GM10248 (cell line): ENCODE data around the gene RET.

Experiments
- CTCF ChIA-PET: fragments of 300-600 bp; sonication (Branson Sonifier 250); formaldehyde crosslinking; extraction: SDS; loops from one replicate; lab custom pipeline; 2021; ENCODE audit warnings: antibody characterized with exemption; lab: Yijun Ruan, JAX
- POLR2A ChIA-PET: fragments of 350-650 bp; sonication (Branson Sonifier 250); formaldehyde crosslinking; extraction: SDS; loops from one replicate; lab custom pipeline; 2020; ENCODE audit warnings: antibody characterized with exemption; lab: Yijun Ruan, JAX
- DNase-seq: peaks from one replicate; pipeline ENCODE4 v3.0.0; 2012; ENCODE audit errors: extremely low spot score
- TF ChIP-seq, protein P1 (sequence below): IDR thresholded peaks from 2 replicates; pipeline ENCODE4 v1.5.1; 2012; ENCODE audit warnings: mild to moderate bottlenecking, low read depth; ENCODE audit errors: extremely low read depth, missing control alignments, control extremely low read depth

The RET gene

DNA sequence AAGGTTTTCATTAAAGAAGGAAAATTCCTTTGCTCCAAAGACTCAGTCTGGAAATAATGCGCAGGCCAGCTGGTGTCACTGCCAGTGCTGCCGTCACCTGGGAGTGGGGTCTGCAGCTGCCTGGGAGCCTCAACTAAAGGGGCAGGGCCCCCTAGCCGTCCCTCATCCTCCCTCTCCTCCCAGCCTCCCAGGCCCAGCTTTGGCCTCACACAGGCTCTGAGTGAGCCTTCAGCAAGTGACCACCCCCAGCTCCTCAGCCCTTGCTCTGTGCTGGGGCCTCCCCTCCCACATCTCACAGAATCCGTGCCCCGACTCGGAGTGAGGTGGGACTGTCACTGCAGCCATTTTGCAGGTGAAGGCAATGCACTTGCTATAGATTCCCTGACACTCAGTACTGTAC lies 11.1 kb upstream of the RET start:
- TF ChIP-seq, protein P1, sequence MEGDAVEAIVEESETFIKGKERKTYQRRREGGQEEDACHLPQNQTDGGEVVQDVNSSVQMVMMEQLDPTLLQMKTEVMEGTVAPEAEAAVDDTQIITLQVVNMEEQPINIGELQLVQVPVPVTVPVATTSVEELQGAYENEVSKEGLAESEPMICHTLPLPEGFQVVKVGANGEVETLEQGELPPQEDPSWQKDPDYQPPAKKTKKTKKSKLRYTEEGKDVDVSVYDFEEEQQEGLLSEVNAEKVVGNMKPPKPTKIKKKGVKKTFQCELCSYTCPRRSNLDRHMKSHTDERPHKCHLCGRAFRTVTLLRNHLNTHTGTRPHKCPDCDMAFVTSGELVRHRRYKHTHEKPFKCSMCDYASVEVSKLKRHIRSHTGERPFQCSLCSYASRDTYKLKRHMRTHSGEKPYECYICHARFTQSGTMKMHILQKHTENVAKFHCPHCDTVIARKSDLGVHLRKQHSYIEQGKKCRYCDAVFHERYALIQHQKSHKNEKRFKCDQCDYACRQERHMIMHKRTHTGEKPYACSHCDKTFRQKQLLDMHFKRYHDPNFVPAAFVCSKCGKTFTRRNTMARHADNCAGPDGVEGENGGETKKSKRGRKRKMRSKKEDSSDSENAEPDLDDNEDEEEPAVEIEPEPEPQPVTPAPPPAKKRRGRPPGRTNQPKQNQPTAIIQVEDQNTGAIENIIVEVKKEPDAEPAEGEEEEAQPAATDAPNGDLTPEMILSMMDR, result no peak
- DNase-seq, result no peak
- POLR2A ChIA-PET, result no interaction called here
- CTCF ChIA-PET, result interaction anchor here (1.4 kb wide), 1 partner anchor 28 kb away, joined by 3 read pairs; no protein-coding TSS in a partner anchor

DNA sequence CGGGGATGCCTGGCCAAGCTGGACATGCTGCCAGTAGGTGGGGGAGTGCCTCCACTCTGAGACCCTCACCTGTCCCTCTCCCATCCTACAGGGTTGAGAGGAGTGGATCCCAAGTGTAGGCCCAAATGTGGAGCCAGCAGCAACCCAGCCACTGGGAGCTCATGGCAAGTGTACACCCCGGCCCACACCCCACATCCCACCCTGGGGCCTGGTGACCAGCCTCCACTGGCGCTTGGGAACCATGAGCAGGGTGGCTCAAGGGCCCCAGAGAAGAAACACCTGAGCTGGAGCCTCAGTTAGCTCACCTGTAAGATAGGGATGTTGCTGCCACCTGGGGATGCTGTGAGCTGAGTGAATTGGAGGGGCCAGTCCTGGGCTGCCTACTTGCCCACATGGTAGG lies 10.4 kb upstream of the RET start:
- POLR2A ChIA-PET, result no interaction called here
- TF ChIP-seq, protein P1, result no peak
- CTCF ChIA-PET, result interaction anchor here (1.2 to 2.6 kb wide), 4 partner anchors 13 to 282 kb away, joined by 3 to 6 read pairs (median 4); no protein-coding TSS in a partner anchor
- no peak for DNase-seq

DNA sequence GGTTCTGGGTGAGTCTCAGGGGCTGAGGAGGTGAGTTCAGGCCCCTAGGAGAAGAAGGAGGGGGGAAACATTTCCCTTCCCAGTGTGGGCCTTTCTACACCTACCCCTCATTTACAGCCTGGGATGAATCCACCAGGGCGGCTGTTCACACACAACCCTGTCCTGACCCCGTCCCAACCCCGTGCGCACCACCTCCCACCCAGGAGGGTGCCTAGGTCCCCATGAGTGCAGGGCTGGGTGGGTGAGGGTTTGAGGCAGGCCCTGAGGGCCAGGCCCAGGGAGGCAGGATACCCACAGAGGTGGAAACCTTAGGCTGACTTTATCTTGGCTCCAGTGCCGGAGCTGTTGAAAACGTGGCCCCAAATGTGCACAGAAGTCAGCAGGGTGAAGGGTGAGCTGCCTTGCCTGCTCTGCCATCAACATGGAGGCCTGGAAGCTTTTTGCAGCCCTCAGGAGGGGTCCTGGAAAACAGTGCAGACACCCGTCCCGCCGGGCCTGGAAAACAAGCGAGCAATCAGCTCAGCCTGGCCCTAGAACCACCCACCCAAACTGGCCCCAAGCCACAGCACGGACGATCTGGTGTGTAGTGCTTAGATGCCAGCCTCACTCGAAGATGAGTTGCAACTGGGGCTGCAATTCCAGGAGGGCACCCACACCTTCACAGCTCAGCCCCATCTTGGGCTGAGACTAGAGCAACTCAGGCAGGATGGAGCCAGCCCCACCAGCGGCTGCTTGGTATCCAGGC lies 9.3 kb upstream of the RET start:
- POLR2A ChIA-PET, result no interaction called here
- no peak for DNase-seq
- TF ChIP-seq, protein P1, result no peak
- CTCF ChIA-PET, result interaction anchor here (0.8 to 2.6 kb wide), 5 partner anchors 12 to 281 kb away, joined by 3 to 6 read pairs (median 4); no protein-coding TSS in a partner anchor

DNA sequence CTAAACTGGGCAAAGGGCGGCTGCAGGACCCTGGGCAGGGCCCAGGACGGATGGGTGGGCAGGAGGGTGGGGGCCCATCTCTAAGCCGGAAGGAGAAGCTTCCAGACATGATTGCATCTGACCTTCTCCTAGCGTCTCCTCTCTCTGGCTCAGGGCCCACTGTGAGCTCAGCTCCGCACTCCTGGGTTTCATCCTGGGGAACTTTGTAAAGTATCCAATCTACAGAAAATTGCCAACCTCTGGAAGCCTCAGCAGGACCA lies 8.8 kb upstream of the RET start:
- ChIA-PET CTCF (interaction anchor here (0.8 to 2.6 kb wide), 2 partner anchors 11 to 38 kb away, joined by 3 to 6 read pairs; no protein-coding TSS in a partner anchor), POLR2A (no interaction called here)
- DNase-seq, result no peak
- TF ChIP-seq, protein P1, result no peak

DNA sequence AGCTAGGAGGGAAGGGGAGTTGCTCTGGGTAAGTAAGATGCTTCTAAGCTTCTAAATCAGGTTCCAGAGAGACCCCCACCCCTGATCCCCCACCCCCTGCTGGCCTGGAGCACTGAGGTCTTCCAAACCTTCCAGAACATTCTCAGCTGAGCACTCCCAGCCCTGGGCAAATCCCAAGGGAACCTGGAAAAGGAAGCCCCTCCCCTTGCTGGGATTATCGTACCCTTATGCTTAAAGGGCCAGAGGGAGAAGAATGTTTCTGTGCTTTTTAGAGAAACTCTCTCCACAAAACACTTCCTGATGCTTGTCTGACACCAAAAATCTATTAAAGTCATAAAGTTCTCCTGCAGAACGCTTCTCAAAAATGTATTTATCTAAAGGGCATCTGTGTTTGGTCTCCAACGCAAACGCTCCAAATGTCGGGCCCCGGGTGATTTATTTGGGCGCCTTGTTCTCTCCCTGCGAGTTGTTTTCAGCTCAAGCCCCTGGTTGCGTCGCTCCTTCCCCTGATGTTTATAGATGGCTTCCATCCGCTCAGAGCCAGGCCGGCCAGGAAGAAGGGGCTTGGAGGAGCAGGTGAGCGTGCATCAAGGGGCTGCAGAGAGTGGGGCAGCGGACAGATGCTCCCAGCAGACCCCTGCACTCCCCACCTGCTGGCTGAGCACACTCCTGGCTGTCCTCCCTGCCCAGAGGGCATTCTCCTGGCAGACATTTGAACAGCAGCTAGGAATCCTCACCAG lies 8.2 kb upstream of the RET start:
- no peak for DNase-seq
- TF ChIP-seq, protein P1, result no peak
- POLR2A ChIA-PET, result no interaction called here
- CTCF ChIA-PET, result interaction anchor here (0.8 to 2.6 kb wide), 3 partner anchors 11 to 37 kb away, joined by 3 to 6 read pairs (median 6); no protein-coding TSS in a partner anchor

DNA sequence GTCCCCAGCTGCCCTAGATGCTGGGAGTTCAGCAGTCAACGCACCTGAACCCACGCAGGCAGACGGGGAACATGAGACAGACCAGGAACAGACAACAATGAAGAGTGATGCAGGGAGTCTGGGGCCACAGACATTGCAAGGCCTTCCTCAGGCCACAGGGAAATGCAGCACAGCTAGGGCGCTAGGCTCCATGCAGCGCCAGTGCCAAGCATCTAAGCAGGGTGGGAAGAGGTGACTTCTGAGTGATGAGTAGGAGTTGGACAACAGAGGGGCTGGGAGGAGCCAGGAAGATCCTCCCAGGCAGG lies 7.7 kb upstream of the RET start:
- POLR2A ChIA-PET, result no interaction called here
- CTCF ChIA-PET, result interaction anchor here (1.4 kb wide), 1 partner anchor 10 kb away, joined by 6 read pairs; no protein-coding TSS in a partner anchor
- TF ChIP-seq, protein P1, result no peak
- DNase-seq, result no peak
